ENCODE measurements around the gene SCGN.

The SCGN gene

GRCh38 chr6:25665455-25665854 is 13.4 kb downstream of the SCGN start:
- Histone ChIP-seq H3K4me3 (ENCODE audit: low read length) (no peak overlapping the region), H3K4me1 (ENCODE audit: control insufficient read depth, insufficient read depth, low read length) (peaks cover 2% of the 10 kb centered on the region), H3K9ac (ENCODE audit: low read length) (no peak overlapping the region), H3K36me3 (ENCODE audit: control insufficient read depth, insufficient read depth, low read length, severe bottlenecking) (no peaks in the 10 kb centered on the region), H3K9me3 (ENCODE audit: control insufficient read depth, low read length) (no peaks in the 10 kb centered on the region), H3K27me3 (replicated peaks; ENCODE audit: control insufficient read depth, insufficient read depth, low read length) (peaks cover 4% of the 10 kb centered on the region)
- no peak for DNase-seq (ENCODE audit: low read depth)

DNA sequence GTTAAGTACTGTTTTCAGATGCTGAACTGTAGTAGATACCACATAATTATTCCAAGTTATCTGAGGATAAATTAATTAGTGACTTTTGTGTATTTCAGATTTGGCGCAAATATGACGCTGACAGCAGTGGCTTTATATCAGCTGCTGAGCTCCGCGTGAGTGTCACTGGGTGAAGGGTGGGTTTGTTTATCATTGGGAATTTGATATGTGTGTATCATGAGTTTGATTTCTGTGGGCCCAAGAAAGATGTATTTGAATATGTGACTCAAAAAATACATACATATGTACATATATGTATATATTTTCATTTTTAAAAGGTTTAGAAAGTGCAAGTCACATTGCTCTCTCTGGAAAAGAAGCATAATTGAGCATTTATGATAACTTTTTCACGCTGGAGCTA is 17.4 kb downstream of the SCGN start:
- H3K27me3 ChIP-seq (replicated peaks; ENCODE audit: control insufficient read depth, insufficient read depth, low read length): peaks cover 8% of the 10 kb centered on the region
- H3K36me3 ChIP-seq (ENCODE audit: control insufficient read depth, insufficient read depth, low read length, severe bottlenecking): no peaks in the 10 kb centered on the region
- no peak overlapping the region for H3K4me3 ChIP-seq (ENCODE audit: low read length)
- no peak for DNase-seq (ENCODE audit: low read depth)
- H3K9me3 ChIP-seq (ENCODE audit: control insufficient read depth, low read length): no peaks in the 10 kb centered on the region
- H3K4me1 ChIP-seq (ENCODE audit: control insufficient read depth, insufficient read depth, low read length): no peaks in the 10 kb centered on the region
- H3K9ac ChIP-seq (ENCODE audit: low read length): no peak overlapping the region

- Histone ChIP-seq H3K9ac (ENCODE audit: low read length) (no peak overlapping the region), H3K36me3 (ENCODE audit: control insufficient read depth, insufficient read depth, low read length, severe bottlenecking) (no peaks in the 10 kb centered on the region), H3K4me1 (ENCODE audit: control insufficient read depth, insufficient read depth, low read length) (no peaks in the 10 kb centered on the region), H3K4me3 (ENCODE audit: low read length) (no peak overlapping the region), H3K9me3 (ENCODE audit: control insufficient read depth, low read length) (no peaks in the 10 kb centered on the region), H3K27me3 (replicated peaks; ENCODE audit: control insufficient read depth, insufficient read depth, low read length) (peaks cover 3% of the 10 kb centered on the region)
- DNase-seq (ENCODE audit: low read depth): no peak
Observed at GRCh38 chr6:25670208-25670607, 18.2 kb downstream of the SCGN start.

GRCh38 chr6:25670793-25671513 is 18.9 kb downstream of the SCGN start:
- DNase-seq (ENCODE audit: low read depth): no peak
- no peak overlapping the region for H3K9ac ChIP-seq (ENCODE audit: low read length)
- H3K4me3 ChIP-seq (ENCODE audit: low read length): no peak overlapping the region
- H3K27me3 ChIP-seq (replicated peaks; ENCODE audit: control insufficient read depth, insufficient read depth, low read length): peaks cover 3% of the 10 kb centered on the region
- H3K9me3 ChIP-seq (ENCODE audit: control insufficient read depth, low read length): no peaks in the 10 kb centered on the region
- no peaks in the 10 kb centered on the region for H3K4me1 ChIP-seq (ENCODE audit: control insufficient read depth, insufficient read depth, low read length)
- H3K36me3 ChIP-seq (ENCODE audit: control insufficient read depth, insufficient read depth, low read length, severe bottlenecking): no peaks in the 10 kb centered on the region

- no peak for DNase-seq (ENCODE audit: low read depth)
- Histone ChIP-seq H3K4me1 (ENCODE audit: control insufficient read depth, insufficient read depth, low read length) (no peaks in the 10 kb centered on the region), H3K36me3 (ENCODE audit: control insufficient read depth, insufficient read depth, low read length, severe bottlenecking) (no peaks in the 10 kb centered on the region), H3K27me3 (replicated peaks; ENCODE audit: control insufficient read depth, insufficient read depth, low read length) (peaks cover 3% of the 10 kb centered on the region), H3K4me3 (ENCODE audit: low read length) (no peak overlapping the region), H3K9me3 (ENCODE audit: control insufficient read depth, low read length) (no peaks in the 10 kb centered on the region), H3K9ac (ENCODE audit: low read length) (no peak overlapping the region)
Observed at GRCh38 chr6:25671652-25672051, 19.6 kb downstream of the SCGN start.

GRCh38 chr6:25675167-25675566 is 23.2 kb downstream of the SCGN start:
- DNase-seq (ENCODE audit: low read depth): no peak
- peaks cover 3% of the 10 kb centered on the region for H3K27me3 ChIP-seq (replicated peaks; ENCODE audit: control insufficient read depth, insufficient read depth, low read length)

DNA sequence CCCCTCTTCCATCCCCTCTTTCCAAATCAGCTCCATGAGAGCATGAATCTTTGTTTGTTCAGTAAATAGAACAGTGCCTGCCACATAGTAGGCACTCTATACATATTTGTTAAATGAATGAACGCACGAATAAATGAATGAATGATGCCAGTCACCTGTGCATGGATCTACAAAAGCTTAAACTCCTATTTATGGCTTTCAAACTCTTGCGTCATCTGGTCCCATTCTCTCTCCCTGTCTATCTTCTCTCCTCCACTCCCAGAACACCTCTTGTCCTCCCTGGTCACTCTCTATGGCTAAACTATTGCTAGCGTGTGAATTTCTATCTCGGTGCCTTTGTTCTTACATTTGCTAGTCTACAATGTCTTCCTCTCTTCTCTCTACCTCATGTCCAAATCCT is 24.8 kb downstream of the SCGN start:
- no peaks in the 10 kb centered on the region for H3K4me1 ChIP-seq (ENCODE audit: control insufficient read depth, insufficient read depth, low read length)
- H3K9me3 ChIP-seq (ENCODE audit: control insufficient read depth, low read length): no peaks in the 10 kb centered on the region
- no peak overlapping the region for H3K9ac ChIP-seq (ENCODE audit: low read length)
- H3K27me3 ChIP-seq (replicated peaks; ENCODE audit: control insufficient read depth, insufficient read depth, low read length): peaks cover 3% of the 10 kb centered on the region
- H3K36me3 ChIP-seq (ENCODE audit: control insufficient read depth, insufficient read depth, low read length, severe bottlenecking): no peaks in the 10 kb centered on the region
- no peak overlapping the region for H3K4me3 ChIP-seq (ENCODE audit: low read length)
- no peak for DNase-seq (ENCODE audit: low read depth)

More at GRCh38 chr6:25675167-25675566, 23.2 kb downstream of the SCGN start:
- Histone ChIP-seq H3K4me1 (ENCODE audit: control insufficient read depth, insufficient read depth, low read length) (no peaks in the 10 kb centered on the region), H3K9ac (ENCODE audit: low read length) (no peak overlapping the region), H3K36me3 (ENCODE audit: control insufficient read depth, insufficient read depth, low read length, severe bottlenecking) (no peaks in the 10 kb centered on the region), H3K4me3 (ENCODE audit: low read length) (no peak overlapping the region), H3K9me3 (ENCODE audit: control insufficient read depth, low read length) (no peaks in the 10 kb centered on the region)

GRCh38 chr6:25681848-25682247 is 29.8 kb downstream of the SCGN start:
- peaks cover 12% of the 10 kb centered on the region for H3K27me3 ChIP-seq (replicated peaks; ENCODE audit: control insufficient read depth, insufficient read depth, low read length)

DNA sequence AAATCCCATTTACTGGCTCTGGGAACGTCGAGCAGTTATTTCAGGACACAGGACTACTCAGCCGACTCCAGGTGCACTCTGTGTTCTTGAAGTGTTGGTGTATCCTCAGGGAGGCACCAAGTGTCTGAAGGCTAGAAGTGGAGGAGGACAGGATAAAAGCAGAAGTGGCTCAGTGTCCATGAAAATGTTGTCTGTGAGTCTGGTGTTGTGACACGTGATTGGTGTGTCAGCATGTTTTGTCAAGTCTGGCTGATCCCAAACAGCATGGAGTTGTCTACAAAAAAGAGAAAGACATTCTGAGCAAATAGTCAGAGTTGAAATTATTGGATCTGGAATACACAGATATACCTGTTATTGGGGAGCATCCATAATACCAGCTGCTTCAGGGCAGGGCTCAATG is 30.3 kb downstream of the SCGN start:
- no peak for DNase-seq (ENCODE audit: low read depth)
- H3K36me3 ChIP-seq (ENCODE audit: control insufficient read depth, insufficient read depth, low read length, severe bottlenecking): no peaks in the 10 kb centered on the region
- no peaks in the 10 kb centered on the region for H3K4me1 ChIP-seq (ENCODE audit: control insufficient read depth, insufficient read depth, low read length)
- peaks cover 12% of the 10 kb centered on the region for H3K27me3 ChIP-seq (replicated peaks; ENCODE audit: control insufficient read depth, insufficient read depth, low read length)
- no peaks in the 10 kb centered on the region for H3K9me3 ChIP-seq (ENCODE audit: control insufficient read depth, low read length)
- no peak overlapping the region for H3K9ac ChIP-seq (ENCODE audit: low read length)
- no peak overlapping the region for H3K4me3 ChIP-seq (ENCODE audit: low read length)

More at GRCh38 chr6:25681848-25682247, 29.8 kb downstream of the SCGN start:
- no peaks in the 10 kb centered on the region for H3K9me3 ChIP-seq (ENCODE audit: control insufficient read depth, low read length)
- no peaks in the 10 kb centered on the region for H3K36me3 ChIP-seq (ENCODE audit: control insufficient read depth, insufficient read depth, low read length, severe bottlenecking)
- no peak for DNase-seq (ENCODE audit: low read depth)
- H3K9ac ChIP-seq (ENCODE audit: low read length): no peak overlapping the region
- no peak overlapping the region for H3K4me3 ChIP-seq (ENCODE audit: low read length)
- H3K4me1 ChIP-seq (ENCODE audit: control insufficient read depth, insufficient read depth, low read length): no peaks in the 10 kb centered on the region

DNA sequence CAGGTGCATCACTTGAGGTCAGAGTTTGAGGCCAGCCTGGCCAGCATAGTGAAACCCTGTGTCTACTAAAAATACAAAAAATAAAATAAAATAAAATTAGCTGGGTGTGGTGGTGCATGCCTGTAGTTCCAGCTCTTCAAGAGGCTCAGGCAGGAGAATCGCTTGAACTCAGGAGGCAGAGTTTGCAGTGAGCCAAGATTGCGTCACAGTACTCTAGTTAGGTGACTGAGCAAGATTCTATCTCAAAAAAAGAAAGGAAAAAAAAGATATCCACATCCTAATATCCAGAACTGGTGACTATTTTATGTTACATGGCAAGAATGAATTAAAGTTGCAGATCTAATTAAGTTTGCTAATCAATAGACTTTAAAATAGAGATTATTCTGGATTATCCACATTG is 32.5 kb downstream of the SCGN start:
- Histone ChIP-seq H3K9ac (ENCODE audit: low read length) (no peak overlapping the region), H3K36me3 (ENCODE audit: control insufficient read depth, insufficient read depth, low read length, severe bottlenecking) (no peaks in the 10 kb centered on the region), H3K4me1 (ENCODE audit: control insufficient read depth, insufficient read depth, low read length) (no peaks in the 10 kb centered on the region), H3K27me3 (replicated peaks; ENCODE audit: control insufficient read depth, insufficient read depth, low read length) (peaks cover 12% of the 10 kb centered on the region), H3K4me3 (ENCODE audit: low read length) (no peak overlapping the region), H3K9me3 (ENCODE audit: control insufficient read depth, low read length) (no peaks in the 10 kb centered on the region)
- DNase-seq (ENCODE audit: low read depth): no peak

DNA sequence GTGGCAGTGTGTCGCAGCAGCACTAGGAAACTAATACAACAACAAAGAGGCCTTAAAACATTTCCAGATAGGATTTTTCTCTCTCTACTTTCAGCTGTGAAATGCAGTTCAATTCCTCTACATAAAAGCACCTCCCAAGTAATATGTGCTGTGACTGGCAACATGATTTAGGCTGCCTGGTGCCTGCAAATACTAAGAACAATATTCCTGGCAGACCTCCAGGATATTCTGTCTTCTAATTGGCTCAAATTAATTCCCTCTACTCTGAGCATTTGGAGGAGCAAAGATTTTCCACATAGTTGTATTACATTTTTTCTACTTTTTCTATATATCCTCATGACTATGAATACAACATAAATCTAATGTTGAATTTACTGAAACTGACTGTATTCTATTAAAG is 33.2 kb downstream of the SCGN start:
- DNase-seq (ENCODE audit: low read depth): no peak
- Histone ChIP-seq H3K9ac (ENCODE audit: low read length) (no peak overlapping the region), H3K4me3 (ENCODE audit: low read length) (no peak overlapping the region), H3K27me3 (replicated peaks; ENCODE audit: control insufficient read depth, insufficient read depth, low read length) (peaks cover 12% of the 10 kb centered on the region), H3K36me3 (ENCODE audit: control insufficient read depth, insufficient read depth, low read length, severe bottlenecking) (no peaks in the 10 kb centered on the region), H3K4me1 (ENCODE audit: control insufficient read depth, insufficient read depth, low read length) (peaks cover 2% of the 10 kb centered on the region), H3K9me3 (ENCODE audit: control insufficient read depth, low read length) (no peaks in the 10 kb centered on the region)

- Histone ChIP-seq H3K36me3 (ENCODE audit: control insufficient read depth, insufficient read depth, low read length, severe bottlenecking) (no peaks in the 10 kb centered on the region), H3K4me1 (ENCODE audit: control insufficient read depth, insufficient read depth, low read length) (peaks cover 2% of the 10 kb centered on the region), H3K4me3 (ENCODE audit: low read length) (no peak overlapping the region), H3K9ac (ENCODE audit: low read length) (no peak overlapping the region), H3K9me3 (ENCODE audit: control insufficient read depth, low read length) (no peaks in the 10 kb centered on the region), H3K27me3 (replicated peaks; ENCODE audit: control insufficient read depth, insufficient read depth, low read length) (peaks cover 12% of the 10 kb centered on the region)
- DNase-seq (ENCODE audit: low read depth): no peak
Observed at GRCh38 chr6:25685896-25686295, 33.9 kb downstream of the SCGN start.

Data from adipocyte (in vitro differentiated cells).